Endothelial cell of umbilical vein (primary cell): ENCODE measurements around the gene OSTM1. TPM values are rescaled to one million over a fixed set of nuclear protein-coding genes. Genes with fewer than 3 reads are reported as not detected.

ENCODE experiments used
- BruUV-seq: library from RNA; stranded (reverse); fragments of 400-500 nt; replicated peaks from 2 replicates; lab custom pipeline; 2021; lab: Mats Ljungman, UMichigan
- CTCF ChIA-PET: fragments of 300-600, 350-600 bp; sonication (Branson Sonifier 250); formaldehyde crosslinking; loops from one replicate; lab custom pipeline; 2021; ENCODE audit warnings: antibody characterized with exemption, inconsistent platforms; lab: Charles Lee
- POLR2A ChIA-PET: fragments of 300-600, 350-600 bp; sonication (Branson Sonifier 250); formaldehyde crosslinking; loops from one replicate; lab custom pipeline; 2021; ENCODE audit warnings: antibody characterized with exemption, inconsistent platforms; lab: Charles Lee
- DNase-seq: peaks from one replicate; pipeline ENCODE4 v3.0.0-alpha.2; 2011; ENCODE audit warnings: low read depth, low spot score
- FAIRE-seq: peaks from 2 replicates; lab custom pipeline; 2011; peaks lifted over from hg19 to GRCh38; lab: Jason Lieb, UNC
- H2AFZ ChIP-seq: 2 replicates; pipeline ENCODE4 v1.6.0; 2012; ENCODE audit warnings: low read depth, low read length, control low read depth, inconsistent platforms
- H3K27ac ChIP-seq: 2 replicates; pipeline ENCODE4 v1.5.1; 2011; ENCODE audit warnings: low read depth, mild to moderate bottlenecking, control low read depth, low read length, moderate library complexity; ENCODE audit not compliant: insufficient read depth
- H3K27me3 ChIP-seq, 2 experiments: 2 replicates each; pipeline versions ENCODE4 v1.6.0 to v1.6.1; 2011; ENCODE audit warnings: low read length in 2 of 2, mixed read lengths in 1 of 2; ENCODE audit not compliant: control insufficient read depth in 2 of 2, insufficient read depth in 2 of 2
- H3K36me3 ChIP-seq, 2 experiments: 2 replicates in 1 of 2; 3 replicates in 1 of 2; pipeline ENCODE4 v1.5.1; 2011; ENCODE audit warnings: low read length in 2 of 2, mild to moderate bottlenecking in 1 of 2, moderate library complexity in 1 of 2; ENCODE audit not compliant: control insufficient read depth in 2 of 2, insufficient read depth in 2 of 2; ENCODE audit errors: extremely low read depth in 1 of 2
- H3K4me1 ChIP-seq: 3 replicates; pipeline ENCODE4 v1.5.1; 2011; ENCODE audit warnings: mild to moderate bottlenecking, low read length; ENCODE audit not compliant: control insufficient read depth, insufficient read depth; ENCODE audit errors: extremely low read depth
- H3K4me2 ChIP-seq: 2 replicates; pipeline ENCODE4 v1.6.1; 2011; ENCODE audit warnings: low read length, control low read depth, mixed read lengths; ENCODE audit not compliant: insufficient read depth
- H3K4me3 ChIP-seq, 3 experiments: fragments of 200-600 bp in 1 of 3; sonication (generic), shearing (Covaris generic) in 1 of 3; replicated peaks in 1 of 3; 2 replicates each; pipeline ENCODE4 v1.5.1; 2011 to 2016; ENCODE audit warnings: control low read depth in 3 of 3, low read length in 3 of 3, mild to moderate bottlenecking in 2 of 3, inconsistent platforms in 1 of 3, low read depth in 1 of 3, moderate library complexity in 1 of 3; ENCODE audit not compliant: insufficient read depth in 1 of 3
- H3K79me2 ChIP-seq: 2 replicates; pipeline ENCODE4 v1.6.0; 2012; ENCODE audit warnings: low read length, inconsistent platforms; ENCODE audit not compliant: control insufficient read depth, insufficient read depth
- H3K9ac ChIP-seq: replicated peaks from 2 replicates; pipeline ENCODE3; 2011; ENCODE audit warnings: low read length, control low read depth; ENCODE audit not compliant: insufficient read depth; ENCODE audit errors: extremely low read depth
- H3K9me1 ChIP-seq: replicated peaks from 3 replicates; pipeline ENCODE4 v1.6.0; 2011; ENCODE audit warnings: mild to moderate bottlenecking, low read length; ENCODE audit not compliant: control insufficient read depth, insufficient read depth; ENCODE audit errors: extremely low read depth
- H3K9me3 ChIP-seq: replicated peaks from 2 replicates; pipeline ENCODE4 v1.5.1; 2012; ENCODE audit warnings: low read length, inconsistent platforms; ENCODE audit not compliant: control insufficient read depth, insufficient read depth
- H4K20me1 ChIP-seq: replicated peaks from 2 replicates; pipeline ENCODE3; 2011; ENCODE audit warnings: mild to moderate bottlenecking, low read length; ENCODE audit not compliant: control insufficient read depth, insufficient read depth; ENCODE audit errors: extremely low read depth
- CTCF ChIP-seq, 2 donors: IDR thresholded peaks; 1 replicate in 1 of 2; 2 replicates in 1 of 2; pipeline ENCODE4 v1.5.1; 2011; ENCODE audit warnings: low read length in 2 of 2, mild to moderate bottlenecking in 2 of 2, moderate library complexity in 2 of 2, control low read depth in 1 of 2, inconsistent platforms in 1 of 2, low read depth in 1 of 2; ENCODE audit not compliant: insufficient read depth in 1 of 2; ENCODE audit errors: extremely low read depth in 1 of 2
- EZH2 ChIP-seq: IDR thresholded peaks from 2 replicates; pipeline ENCODE4 v1.6.1; 2012; ENCODE audit warnings: borderline replicate concordance, low read depth, mild to moderate bottlenecking, moderate library complexity, low read length, inconsistent platforms; ENCODE audit not compliant: severe bottlenecking
- FOS ChIP-seq: IDR thresholded peaks from 2 replicates; pipeline ENCODE4 v1.6.1; 2011; ENCODE audit warnings: mild to moderate bottlenecking, low read length, moderate library complexity, borderline replicate concordance; ENCODE audit not compliant: insufficient read depth
- GATA2 ChIP-seq: IDR thresholded peaks from 2 replicates; pipeline ENCODE4 v1.7.0; 2011; ENCODE audit warnings: low read depth, mild to moderate bottlenecking, moderate library complexity, mixed read lengths, low read length; ENCODE audit not compliant: insufficient read length, insufficient read depth
- JUN ChIP-seq: IDR thresholded peaks from 2 replicates; pipeline ENCODE4 v1.6.1; 2011; ENCODE audit warnings: borderline replicate concordance, low read depth; ENCODE audit not compliant: insufficient read length, insufficient read depth
- MAX ChIP-seq: IDR thresholded peaks from 2 replicates; pipeline ENCODE4 v1.6.1; 2011; ENCODE audit not compliant: insufficient read depth, insufficient read length
- MYC ChIP-seq: IDR thresholded peaks from one replicate; pipeline ENCODE4 v1.6.1; 2011; ENCODE audit warnings: mild to moderate bottlenecking, low read depth, low read length
- POLR2A ChIP-seq: IDR thresholded peaks from 2 replicates; pipeline ENCODE4 v1.6.1; 2012; ENCODE audit warnings: low read depth, mild to moderate bottlenecking, control low read depth, low read length
- POLR2AphosphoS5 ChIP-seq: IDR thresholded peaks from 2 replicates; pipeline ENCODE4 v1.6.1; 2012; ENCODE audit warnings: low read depth, mild to moderate bottlenecking, control low read depth, low read length, moderate library complexity; ENCODE audit not compliant: insufficient read depth
- dilution Hi-C: fragments of 300-500 bp; cut with MboI; formaldehyde crosslinking; loops from one replicate; pipeline ENCODE4 v1.15.0; 2019; ENCODE audit warnings: low sequenced_read_pairs; ENCODE audit not compliant: extremely low pct_ligation_motif_present
- intact Hi-C: fragments of 100-400 bp; cut with micrococcal nuclease; formaldehyde crosslinking; loops from one replicate; pipeline ENCODE4 v1.10.0; 2022
- polyA plus RNA-seq, 4 experiments: library from polyadenylated mRNA; depleted of rRNA in 3 of 4; stranded (reverse) in 3 of 4; unstranded in 1 of 4; fragments of >200 nt; gene quantifications; 2 replicates each; pipeline versions ENCODE4 v1.2.1 to v1.2.3, GENCODE V29; 2011 to 2012; ENCODE audit warnings: missing spikeins in 1 of 4
- total RNA-seq: library from RNA; stranded (reverse); gene quantifications from 2 replicates; pipeline ENCODE4 v1.2.3, GENCODE V29; 2021

Gene OSTM1
- total and polyA plus RNA-seq, 2 donors (not counting 3 experiments of a cell fraction or from before 2014, with no cell fraction given) = 23.1 to 26.4 TPM

- Histone ChIP-seq H4K20me1 (no peaks in the 10 kb centered on the region), H3K9ac (no peak overlapping the region), H3K9me1 (no peaks in the 10 kb centered on the region), H3K4me2 (no peak overlapping the region), H3K9me3 (no peaks in the 10 kb centered on the region), H2AFZ (no peak overlapping the region), H3K4me1 (no peaks in the 10 kb centered on the region), H3K27ac (no peak overlapping the region), H3K4me3 (no peak overlapping the region), H3K36me3 (no peaks in the 10 kb centered on the region), H3K79me2 (no peaks in the 10 kb centered on the region), H3K27me3 (peaks cover 0 to 2% of the 10 kb centered on the region in 2 experiments)
- DNase-seq (no peak), FAIRE-seq (no peak)
- BruUV-seq = no TSS peak
- intact Hi-C loops (no loop called here), dilution Hi-C loops (no loop called here)
- ChIA-PET POLR2A (no interaction called here), CTCF (no interaction called here)
- TF ChIP-seq FOS (no peak), POLR2AphosphoS5 (no peak), POLR2A (no peak), MYC (no peak), CTCF (IDR thresholded peaks at IDR 0.05; ENCODE audit: extremely low read depth in 1 of 2, insufficient read depth in 1 of 2, low read depth in 1 of 2, low read length in 2 of 2) (no peak), GATA2 (no peak), EZH2 (no peak), MAX (no peak), JUN (no peak)
These were observed 75.2 kb downstream of the OSTM1 start for GRCh38 chr6:107999341-107999740.
